HG02870 (cell line): Measurements from ENCODE around the gene KRTAP6-3.

Source experiments
- ATAC-seq: cut with Tn5 transposase; IDR thresholded peaks from one replicate; pipeline ENCODE4 v1.9.1; 2021; ENCODE audit warnings: mild to moderate bottlenecking, moderate library complexity; ENCODE audit not compliant: unreplicated experiment

Gene KRTAP6-3, protein sequence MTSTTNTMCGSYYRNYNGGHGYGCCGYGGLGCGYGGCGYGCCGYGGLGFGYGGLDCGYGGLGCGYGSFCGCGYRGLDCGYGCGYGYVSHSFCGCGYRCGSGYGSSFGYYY

DNA sequence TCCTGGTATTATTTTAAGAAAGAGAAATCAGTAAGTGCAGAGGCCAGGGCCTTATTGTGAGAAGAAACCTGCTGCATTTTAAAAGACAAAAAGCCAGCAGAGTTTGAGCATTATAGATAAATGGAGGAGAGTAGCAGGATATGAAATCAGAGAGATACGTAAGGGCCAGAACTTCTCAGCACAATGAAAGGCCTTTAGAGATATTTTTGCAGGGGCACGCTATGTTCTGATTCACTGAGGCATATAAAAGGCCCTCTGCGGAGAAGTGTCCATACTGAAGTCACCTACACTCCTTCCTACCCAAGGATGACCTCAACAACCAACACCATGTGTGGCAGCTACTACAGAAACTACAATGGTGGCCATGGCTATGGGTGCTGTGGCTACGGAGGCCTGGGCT, at the start of gene KRTAP6-3:
TSS of gene KRTAP6-3 (plus strand) at position 301 of the 400 bp plus-strand sequence. CDS start at position 307, 6 bp downstream.
- ATAC-seq = no peak

DNA sequence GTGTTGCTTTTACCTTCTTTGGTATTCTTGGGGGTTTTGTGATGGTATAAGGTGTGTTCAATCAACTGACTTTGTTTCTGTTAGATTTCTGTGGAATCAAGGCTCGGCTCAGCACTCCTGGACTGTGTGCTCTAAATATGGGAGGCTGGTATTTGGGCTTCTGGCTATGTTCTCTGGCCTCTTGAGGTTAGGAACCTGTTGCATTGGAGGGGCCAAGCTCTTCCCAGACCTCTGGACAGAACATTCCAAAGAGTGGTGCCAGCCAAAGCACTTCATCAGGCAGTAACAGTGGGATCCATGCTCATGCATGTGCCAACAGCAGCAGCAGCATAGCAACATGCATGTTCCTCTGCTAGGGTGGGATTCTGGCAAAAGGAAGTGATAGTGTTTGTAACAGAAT, 39.5 kb upstream of the KRTAP6-3 start:
- ATAC-seq = no peak

DNA sequence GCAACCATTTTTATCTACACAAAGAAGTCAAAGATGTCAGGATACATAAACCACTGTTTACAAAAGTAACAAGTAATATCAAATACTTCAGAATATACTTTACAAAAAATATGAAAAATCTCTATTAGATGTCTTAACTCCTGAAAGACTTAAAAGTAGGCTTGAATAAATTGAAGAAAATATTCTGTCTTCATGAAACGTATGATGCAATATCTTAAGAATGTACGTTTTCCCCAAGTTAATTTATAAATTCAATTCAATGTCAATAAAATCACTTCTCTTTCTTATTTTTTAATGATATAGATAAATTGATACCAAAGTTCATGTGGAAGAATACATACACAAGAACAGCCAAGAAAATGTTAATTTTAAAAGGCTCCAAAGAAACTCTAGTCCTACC, 37.1 kb upstream of the KRTAP6-3 start:
- ATAC-seq = no peak

DNA sequence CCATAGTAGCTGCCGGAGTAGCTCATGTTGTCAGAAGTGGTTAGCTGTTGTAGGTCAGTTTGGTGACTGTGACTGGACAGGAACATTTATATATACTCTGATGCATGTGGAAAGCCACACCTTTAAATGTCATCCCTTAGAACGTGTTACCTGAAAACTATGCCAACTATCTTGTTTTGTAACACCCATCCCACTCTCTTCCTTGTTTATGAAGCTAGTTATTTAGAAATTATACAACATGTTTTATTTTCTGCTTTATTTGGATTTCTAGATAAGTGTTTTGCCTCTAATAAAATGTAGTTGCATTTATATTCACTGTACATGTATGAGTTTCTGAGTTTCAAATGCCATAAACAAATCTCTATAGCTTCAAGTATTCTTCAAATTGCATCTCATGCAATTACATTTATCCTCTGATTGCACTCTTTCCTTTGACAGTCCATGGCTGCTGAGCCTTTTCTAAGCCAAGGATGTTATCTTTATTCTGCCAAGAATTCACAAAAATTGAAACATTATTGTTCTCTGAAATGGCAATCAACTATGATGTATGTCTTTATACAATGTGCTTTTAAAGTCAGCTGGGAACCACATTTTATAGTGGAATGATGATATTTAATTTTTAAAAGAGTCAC, 30.9 kb upstream of the KRTAP6-3 start, which contains the start of gene KRTAP19-7:
TSS of gene KRTAP19-7 (minus strand) at position 51 of the 632 bp plus-strand sequence. CDS start at position 26, 25 bp downstream.
- no peak for ATAC-seq

DNA sequence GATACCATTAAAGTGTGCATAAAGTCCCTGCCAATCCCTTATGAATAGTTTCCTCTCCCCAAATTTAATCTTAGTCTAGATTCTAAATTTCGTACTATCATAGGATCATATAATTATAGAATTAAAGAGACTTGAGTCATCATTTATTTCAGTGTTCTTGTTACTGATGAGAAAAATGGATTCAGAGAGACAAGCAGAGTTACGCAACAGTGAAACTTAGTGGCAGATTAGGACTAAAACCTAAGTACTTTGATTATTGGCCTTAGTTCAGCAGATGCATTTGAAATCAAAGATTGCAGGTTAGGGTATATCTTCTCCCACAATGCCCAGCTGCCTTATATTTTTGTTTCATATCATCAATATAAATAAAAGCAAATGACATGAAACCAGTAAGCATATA, 30.3 kb upstream of the KRTAP6-3 start:
- no peak for ATAC-seq

DNA sequence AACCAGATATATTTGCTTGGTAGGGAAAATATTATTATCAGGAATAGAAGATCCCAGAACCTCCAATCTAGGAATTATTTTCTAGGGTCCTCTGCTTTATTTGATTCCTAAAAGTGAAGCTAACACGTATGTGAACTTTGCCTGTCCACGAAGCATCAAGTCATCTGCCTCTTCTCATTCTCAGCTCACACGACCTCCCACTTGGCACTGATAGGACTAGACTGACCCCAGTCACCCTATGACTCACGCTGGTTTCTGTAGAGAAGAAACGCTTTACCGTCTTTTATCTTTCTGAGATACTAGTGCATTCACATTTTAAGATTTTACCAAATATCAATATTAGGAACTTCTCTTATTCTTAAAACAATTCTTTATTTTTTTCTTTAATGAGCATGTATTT, 29.2 kb upstream of the KRTAP6-3 start:
- ATAC-seq = no peak

DNA sequence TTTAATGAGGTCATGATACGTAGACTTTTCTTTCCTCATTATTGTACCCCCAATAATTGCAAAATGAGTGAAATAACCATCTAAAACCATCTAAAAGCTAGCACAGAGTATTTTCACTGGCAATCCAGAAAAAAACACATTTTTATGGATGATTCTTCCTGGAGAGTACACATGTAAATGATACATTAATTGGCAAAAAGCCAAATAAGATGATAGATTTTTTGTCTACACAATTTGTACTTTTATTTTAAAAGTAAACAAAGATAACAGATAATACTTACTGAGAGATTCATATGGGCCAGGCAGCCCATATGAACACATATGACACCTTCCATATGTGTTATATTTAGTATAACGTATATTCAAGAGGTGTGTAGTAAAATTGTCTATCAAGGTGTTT, 28.6 kb upstream of the KRTAP6-3 start:
- ATAC-seq = no peak

DNA sequence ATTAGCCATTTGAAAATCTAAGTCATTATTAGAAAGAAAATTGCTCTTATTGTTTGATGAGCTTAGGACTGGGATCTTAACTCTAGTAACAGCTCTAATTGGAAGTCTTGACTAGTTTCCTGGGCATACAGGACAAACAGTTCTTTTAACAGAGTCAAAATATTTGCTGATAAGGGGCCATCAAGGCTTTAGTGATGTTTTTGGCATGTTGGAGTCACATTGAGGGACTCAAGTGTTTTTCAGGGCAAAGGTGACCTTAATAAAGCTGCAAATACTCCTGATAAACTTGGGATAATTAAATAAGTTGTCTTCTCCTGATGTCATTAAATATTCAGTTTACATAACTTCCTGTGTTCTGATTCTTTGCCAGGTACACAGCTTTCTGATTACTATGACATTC, 24.6 kb upstream of the KRTAP6-3 start:
- ATAC-seq = no peak

DNA sequence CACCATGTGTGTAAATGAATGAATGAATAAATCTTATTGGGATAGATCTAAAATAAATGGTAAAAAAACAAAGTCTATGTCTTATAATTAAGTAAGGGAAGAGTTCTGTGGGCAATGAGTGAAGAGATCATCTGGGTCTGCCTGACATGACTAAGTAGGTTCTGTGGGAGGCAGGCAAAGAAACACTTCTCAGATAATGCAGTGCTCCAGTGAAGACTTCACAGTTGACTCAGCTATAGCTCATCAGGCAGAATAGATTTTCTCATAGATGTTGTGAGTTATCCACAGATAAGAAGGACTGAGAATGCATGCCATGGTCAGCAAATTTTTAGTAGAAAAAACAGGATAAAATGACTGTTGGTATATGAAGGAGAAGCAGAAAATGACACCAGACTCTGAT, 14.5 kb upstream of the KRTAP6-3 start:
- ATAC-seq = no peak

DNA sequence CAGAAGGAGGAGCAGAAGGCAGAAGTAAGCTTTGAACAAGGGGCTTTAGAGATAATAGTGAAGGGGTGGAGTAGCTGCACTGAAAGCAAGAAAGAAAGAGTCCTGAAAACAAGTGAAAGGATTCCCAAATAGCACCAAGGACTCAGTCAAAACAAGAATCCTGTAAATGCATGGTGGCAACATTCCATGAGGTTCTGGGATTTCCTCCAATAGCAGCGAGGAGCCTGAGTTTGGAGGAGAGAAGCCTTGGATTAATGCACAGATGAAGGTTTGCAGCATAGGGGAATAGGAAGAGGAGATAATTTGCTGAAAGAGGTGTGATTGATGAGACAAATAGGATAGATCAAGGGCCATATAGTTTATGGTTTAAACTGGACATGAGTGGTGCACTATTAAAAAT, 12.9 kb upstream of the KRTAP6-3 start:
- no peak for ATAC-seq

DNA sequence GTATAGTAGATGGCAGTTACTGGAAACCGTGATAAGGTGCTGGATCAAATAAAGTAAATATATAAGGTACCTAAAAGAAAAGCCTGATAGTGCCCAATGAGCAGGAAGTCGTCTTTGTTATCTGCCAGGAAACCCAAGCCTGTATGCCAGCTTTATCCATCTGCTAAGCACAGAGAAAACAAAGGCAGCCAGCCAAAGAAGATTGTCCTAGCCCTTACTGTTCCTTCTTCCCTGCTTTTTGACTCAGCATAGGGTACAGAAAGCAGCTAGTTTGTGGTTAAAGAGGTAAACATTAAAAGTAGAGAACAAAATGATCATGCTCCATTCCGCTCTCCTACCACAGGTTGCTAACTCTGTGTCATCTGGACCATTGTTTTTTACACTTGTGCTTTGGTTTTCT, 12.1 kb upstream of the KRTAP6-3 start:
- ATAC-seq = no peak

DNA sequence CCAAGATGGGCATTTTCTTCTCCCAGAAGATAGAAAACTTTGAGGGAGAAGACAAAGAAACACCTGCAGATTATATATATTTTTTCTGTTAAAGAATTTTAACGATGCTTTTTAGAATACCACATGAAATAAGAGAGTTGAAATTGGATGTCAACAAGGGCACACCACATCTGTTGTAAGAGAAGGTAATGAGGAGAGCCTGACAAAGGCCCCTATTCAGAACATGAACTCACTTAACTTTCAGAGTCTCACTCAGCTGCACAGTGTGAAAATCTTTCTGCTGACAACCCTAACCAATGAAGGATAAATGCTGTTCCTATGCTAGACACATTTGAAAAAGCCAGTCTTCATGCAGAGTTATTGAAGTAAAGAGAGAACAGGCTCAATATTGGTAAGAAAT, 9.4 kb upstream of the KRTAP6-3 start:
- no peak for ATAC-seq

DNA sequence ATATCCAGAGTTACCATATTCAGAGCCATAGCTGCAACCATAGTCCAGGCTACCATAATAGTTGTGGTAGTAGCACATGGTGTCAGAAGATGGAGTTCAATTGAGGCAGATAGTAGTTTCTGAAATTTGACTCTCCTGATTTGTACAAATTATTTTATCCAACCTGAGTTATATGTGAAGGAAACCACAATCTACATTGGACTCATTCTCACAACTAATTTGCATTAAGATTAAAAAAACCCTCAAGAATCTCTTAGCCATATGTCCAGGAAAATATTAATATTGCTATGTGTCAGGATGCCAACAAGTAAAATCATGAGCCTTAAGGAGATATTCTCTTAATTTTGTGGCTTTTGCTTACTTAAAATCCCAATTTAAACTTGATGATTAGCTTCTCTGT, 1.9 kb upstream of the KRTAP6-3 start, which contains the start of gene KRTAP22-2:
TSS of gene KRTAP22-2 (minus strand) at position 101 of the 400 bp plus-strand sequence.
- ATAC-seq = no peak

DNA sequence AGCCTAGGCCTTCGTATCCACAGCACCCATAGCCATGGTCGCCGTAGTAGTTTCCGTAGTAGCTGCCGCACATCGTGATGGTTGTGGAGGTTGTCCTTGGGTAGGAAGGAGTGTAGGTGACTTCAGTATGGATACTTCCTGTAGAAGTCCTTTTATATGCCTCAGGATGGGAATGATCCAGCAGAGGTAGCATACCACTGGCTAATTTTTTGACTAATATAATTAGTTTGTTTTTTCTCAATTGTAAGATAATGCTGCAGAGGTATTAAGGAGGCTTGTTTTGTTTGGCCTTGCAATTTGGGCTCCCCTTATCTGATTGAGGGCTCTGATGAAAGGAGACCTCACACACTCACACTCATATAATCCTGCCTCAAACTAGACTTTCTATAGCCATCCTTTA, 6.6 kb downstream of the KRTAP6-3 start, which contains the start of gene KRTAP6-2:
TSS of gene KRTAP6-2 (minus strand) at position 101 of the 400 bp plus-strand sequence. CDS start at position 73, 28 bp downstream.
- ATAC-seq = no peak

DNA sequence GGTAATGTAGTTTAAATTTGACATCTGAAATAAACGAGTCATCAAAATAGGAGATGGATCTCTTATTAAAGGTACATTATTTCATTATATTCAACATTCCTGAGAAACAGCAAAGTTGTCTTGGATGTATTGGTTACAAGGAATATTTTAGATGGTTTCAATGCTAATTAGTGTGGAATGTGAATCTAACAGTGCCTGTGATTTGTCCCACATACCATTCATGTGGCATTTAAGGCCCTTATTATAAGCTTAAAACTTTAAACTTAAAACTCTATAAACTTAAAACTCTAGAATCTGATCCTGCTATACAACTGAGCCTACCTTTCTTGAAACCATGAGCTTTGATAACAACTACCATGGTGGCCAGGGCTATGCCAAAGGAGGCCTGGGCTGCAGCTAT, 8.5 kb downstream of the KRTAP6-3 start, which contains the start of gene KRTAP22-1:
TSS of gene KRTAP22-1 (plus strand) at position 301 of the 400 bp plus-strand sequence.
- no peak for ATAC-seq

DNA sequence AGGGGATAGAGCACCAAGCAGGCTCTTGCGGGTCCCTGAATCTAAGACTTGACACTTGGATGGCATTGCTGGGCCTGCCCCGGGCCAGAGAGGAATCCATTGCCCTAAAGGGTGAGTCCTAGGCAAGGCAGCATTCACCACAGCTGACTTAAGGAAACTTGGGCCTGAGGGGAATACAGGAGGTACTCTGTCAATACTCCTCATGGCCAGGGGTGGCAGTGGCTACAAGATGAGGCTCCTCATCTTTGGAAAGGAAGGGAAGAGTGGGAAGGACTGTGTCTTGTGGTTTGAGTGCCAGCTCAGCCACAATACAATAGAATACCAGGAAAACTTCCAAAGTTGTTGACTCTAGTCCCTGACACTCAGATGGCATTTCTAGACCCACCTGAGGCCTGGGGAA, 13.7 kb downstream of the KRTAP6-3 start:
- no peak for ATAC-seq

DNA sequence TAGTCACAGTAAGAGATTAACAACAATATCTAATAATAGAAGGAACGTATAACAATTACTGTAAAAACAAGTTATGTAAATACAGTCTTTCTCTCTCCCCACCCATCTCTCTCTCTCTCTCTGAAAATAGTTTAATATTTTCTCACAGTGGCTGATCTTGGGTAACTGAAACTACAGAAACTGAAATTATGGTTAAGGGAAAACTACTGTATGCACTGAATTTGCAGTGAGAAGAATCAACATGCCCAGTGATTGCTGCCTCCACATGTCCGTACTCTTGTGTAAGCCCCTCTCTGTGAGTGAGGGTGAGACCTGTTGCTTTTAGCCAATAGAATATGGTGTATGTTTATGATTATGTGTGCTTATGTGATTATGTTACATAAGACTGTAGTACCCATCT, 19.9 kb downstream of the KRTAP6-3 start:
- ATAC-seq = no peak

DNA sequence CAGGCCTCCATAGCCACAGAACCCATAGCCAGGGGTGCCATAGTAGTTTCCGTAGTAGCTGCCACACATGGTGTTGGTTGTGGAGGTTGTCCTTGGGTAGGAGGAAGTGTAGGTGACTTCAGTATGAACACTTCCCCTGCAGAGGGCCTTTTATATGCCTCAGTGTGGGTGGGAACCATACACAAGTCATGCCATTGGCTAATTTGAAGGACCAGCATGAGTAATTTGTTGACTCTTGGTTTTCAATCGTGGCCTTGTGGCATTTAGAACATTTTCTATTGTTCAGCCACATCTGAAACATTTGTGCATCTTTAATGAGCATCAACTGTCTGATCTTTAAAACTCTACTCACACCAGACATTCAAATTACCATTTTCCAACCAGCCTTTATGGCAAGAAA, 21.6 kb downstream of the KRTAP6-3 start, which contains the start of gene KRTAP6-1:
TSS of gene KRTAP6-1 (minus strand) at position 95 of the 400 bp plus-strand sequence. CDS start at position 69, 26 bp downstream.
- no peak for ATAC-seq

DNA sequence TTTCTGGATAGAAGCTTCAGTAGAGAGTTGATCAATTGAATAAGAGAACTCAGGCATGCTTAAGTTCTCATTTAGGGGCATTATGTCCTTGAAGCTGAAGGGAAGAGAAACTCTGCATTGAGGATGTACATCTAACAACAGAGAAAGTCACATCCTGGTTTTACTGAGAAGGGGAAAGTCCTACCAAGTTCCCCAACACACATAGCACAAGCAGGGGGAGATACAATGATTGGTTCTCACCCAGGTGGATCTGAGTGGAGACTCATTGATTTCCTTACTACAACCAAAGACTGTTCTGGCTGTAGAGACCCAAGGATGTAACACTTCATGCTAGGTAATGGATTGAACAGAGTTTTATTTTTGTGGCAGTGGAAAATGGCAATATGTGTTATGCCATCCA, 23.0 kb downstream of the KRTAP6-3 start:
- ATAC-seq = no peak

DNA sequence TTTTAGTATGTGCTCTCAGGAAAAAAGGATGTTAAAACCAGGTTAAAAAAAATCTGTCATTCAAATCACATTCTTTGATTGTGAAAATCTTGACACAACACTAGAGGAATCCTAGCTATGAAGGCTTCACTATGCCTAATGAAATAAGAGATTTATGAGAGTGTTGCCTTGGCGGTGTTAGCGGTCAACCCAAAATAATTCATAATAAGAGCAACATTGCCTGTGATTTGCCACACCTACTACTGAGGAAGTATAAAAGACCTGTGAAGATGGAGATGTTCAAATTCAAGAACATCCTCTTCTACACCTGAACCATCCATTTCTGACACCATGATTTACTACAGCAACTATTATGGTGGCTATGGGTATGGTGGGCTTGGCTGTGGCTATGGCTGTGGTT, 23.9 kb downstream of the KRTAP6-3 start, which contains the start of gene KRTAP20-1:
TSS of gene KRTAP20-1 (plus strand) at position 301 of the 400 bp plus-strand sequence. CDS start at position 331, 30 bp downstream.
- ATAC-seq = no peak

DNA sequence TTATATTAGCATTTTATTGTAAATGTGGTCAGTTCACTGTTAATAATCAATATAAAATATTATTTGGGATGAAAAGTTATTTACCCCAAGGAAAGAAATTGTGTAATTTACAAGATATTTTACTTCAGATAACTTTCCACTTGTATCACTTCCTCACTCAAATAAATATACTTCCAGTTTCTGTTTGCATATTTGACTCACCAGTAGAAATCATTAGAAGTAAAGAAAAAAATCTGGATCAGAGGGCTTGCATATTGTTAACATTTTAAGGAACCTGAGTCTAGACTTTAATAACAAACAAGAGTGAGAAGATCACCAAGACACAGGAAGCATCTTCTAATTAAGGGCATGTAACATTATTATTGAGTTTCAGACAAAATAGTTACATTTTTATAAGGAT, 27.8 kb downstream of the KRTAP6-3 start:
- ATAC-seq = no peak

DNA sequence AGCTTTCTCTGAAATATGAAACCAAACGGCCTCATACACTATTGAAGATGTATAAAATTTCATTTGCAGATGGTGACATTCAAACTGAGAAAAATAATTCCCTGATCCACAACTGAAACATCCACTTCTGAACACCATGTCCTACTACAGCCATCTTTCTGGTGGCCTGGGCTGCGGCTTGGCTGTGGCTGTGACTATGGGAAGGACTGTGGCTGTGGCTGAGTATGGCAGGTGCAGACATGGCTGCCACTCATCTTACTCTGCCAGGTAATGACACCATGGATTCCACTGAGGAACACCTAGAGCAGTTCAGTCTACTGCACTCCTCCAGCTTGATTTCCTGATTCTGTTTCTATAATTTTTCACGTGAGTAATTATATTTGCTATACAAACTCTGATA, 28.3 kb downstream of the KRTAP6-3 start, which contains the start of gene KRTAP20-4:
TSS of gene KRTAP20-4 (plus strand) at position 106 of the 400 bp plus-strand sequence.
- ATAC-seq = no peak
